HepG2 (cell line): ENCODE results near the gene PLD1. TPM values are rescaled to one million over a fixed set of nuclear protein-coding genes. Genes with fewer than 3 reads are reported as not detected.

Source experiments
- ARNT ChIP-seq: fragments of 450-650 bp; IDR thresholded peaks from 2 replicates; pipeline ENCODE4 v1.6.1; 2017
- ELF4 ChIP-seq: sonication (generic); formaldehyde crosslinking; IDR thresholded peaks from 2 replicates; pipeline ENCODE4 v1.5.0; 2020; ENCODE audit warnings: missing genetic modification reagents, mild to moderate bottlenecking, moderate library complexity, borderline replicate concordance
- EP300 ChIP-seq, 3 experiments: sonication (generic) in 1 of 3; formaldehyde crosslinking in 1 of 3; IDR thresholded peaks; 2 replicates each; pipeline versions ENCODE4 v1.5.1 to v1.6.1; 2011 to 2020; ENCODE audit warnings: low read depth in 2 of 3, low read length in 2 of 3, borderline replicate concordance in 1 of 3, improper control_type of control experiment in 1 of 3, mild to moderate bottlenecking in 1 of 3, missing genetic modification reagents in 1 of 3, moderate library complexity in 1 of 3
- HHEX ChIP-seq: IDR thresholded peaks from 2 replicates; pipeline ENCODE4 v1.6.1; 2016; ENCODE audit warnings: control low read depth
- LCORL ChIP-seq, 2 experiments: fragments of 450-650 bp in 1 of 2; sonication (generic) in 1 of 2; formaldehyde crosslinking in 1 of 2; IDR thresholded peaks; 2 replicates each; pipeline versions ENCODE4 v1.5.0 to v1.6.1; 2017 to 2020; ENCODE audit warnings: antibody characterized with exemption in 1 of 2, missing genetic modification reagents in 1 of 2
- NPAS2 ChIP-seq: sonication (generic); formaldehyde crosslinking; IDR thresholded peaks from 2 replicates; pipeline ENCODE4 v1.8.0; 2022; ENCODE audit warnings: mild to moderate bottlenecking, missing genetic modification reagents, borderline replicate concordance
- RCOR2 ChIP-seq: IDR thresholded peaks from 2 replicates; pipeline ENCODE4 v1.6.1; 2016; ENCODE audit warnings: missing biosample characterization, missing genetic modification reagents
- SETDB1 ChIP-seq: sonication (generic); formaldehyde crosslinking; IDR thresholded peaks from 2 replicates; pipeline ENCODE4 v1.5.1; 2020; ENCODE audit warnings: missing genetic modification reagents, mild to moderate bottlenecking, borderline replicate concordance
- SIN3A ChIP-seq: IDR thresholded peaks from 2 replicates; pipeline ENCODE4 v1.6.1; 2011; ENCODE audit warnings: low read depth, mild to moderate bottlenecking, control low read depth, low read length, borderline replicate concordance
- TSC22D2 ChIP-seq: sonication (generic); formaldehyde crosslinking; IDR thresholded peaks from 2 replicates; pipeline ENCODE4 v1.5.1; 2020; ENCODE audit warnings: missing genetic modification reagents, mild to moderate bottlenecking, borderline replicate concordance
- YEATS4 ChIP-seq: sonication (generic); formaldehyde crosslinking; IDR thresholded peaks from 2 replicates; pipeline ENCODE4 v1.4.0; 2020; ENCODE audit warnings: missing genetic modification reagents, borderline replicate concordance
- ZFY ChIP-seq: sonication (generic); formaldehyde crosslinking; IDR thresholded peaks from 2 replicates; pipeline ENCODE4 v1.4.0; 2020; ENCODE audit warnings: missing genetic modification reagents
- ZMYM2 ChIP-seq: sonication (generic); formaldehyde crosslinking; IDR thresholded peaks from 2 replicates; pipeline ENCODE4 v1.8.0; 2022; ENCODE audit warnings: mild to moderate bottlenecking, missing genetic modification reagents
- ZNF12 ChIP-seq: sonication (generic); formaldehyde crosslinking; IDR thresholded peaks from 2 replicates; pipeline ENCODE4 v1.5.0; 2020; ENCODE audit warnings: missing genetic modification reagents
- ZNF253 ChIP-seq: sonication (generic); formaldehyde crosslinking; IDR thresholded peaks from 2 replicates; pipeline ENCODE4 v1.8.0; 2022; ENCODE audit warnings: mild to moderate bottlenecking, missing genetic modification reagents, borderline replicate concordance
- ZNF562 ChIP-seq: sonication (generic); formaldehyde crosslinking; IDR thresholded peaks from 2 replicates; pipeline ENCODE4 v1.8.0; 2022; ENCODE audit warnings: missing genetic modification reagents, borderline replicate concordance
- ZNF576 ChIP-seq: sonication (generic); formaldehyde crosslinking; IDR thresholded peaks from 2 replicates; pipeline ENCODE4 v1.4.0; 2020; ENCODE audit warnings: mild to moderate bottlenecking, missing genetic modification reagents
- ZNF619 ChIP-seq: sonication (generic); formaldehyde crosslinking; IDR thresholded peaks from 2 replicates; pipeline ENCODE4 v1.4.0; 2020; ENCODE audit warnings: mild to moderate bottlenecking, missing genetic modification reagents
- ZNF674 ChIP-seq: sonication (generic); formaldehyde crosslinking; IDR thresholded peaks from 2 replicates; pipeline ENCODE4 v1.5.0; 2020; ENCODE audit warnings: low read depth, mild to moderate bottlenecking, missing genetic modification reagents
- ZNF746 ChIP-seq: sonication (generic); formaldehyde crosslinking; IDR thresholded peaks from 2 replicates; pipeline ENCODE4 v1.8.0; 2022; ENCODE audit warnings: mild to moderate bottlenecking, missing genetic modification reagents
- ZNF780A ChIP-seq: sonication (generic); formaldehyde crosslinking; IDR thresholded peaks from 2 replicates; pipeline ENCODE4 v1.8.0; 2022; ENCODE audit warnings: mild to moderate bottlenecking, missing genetic modification reagents, moderate library complexity
- polyA plus RNA-seq, 8 experiments: library from polyadenylated mRNA; depleted of rRNA in 3 of 8; stranded (reverse) in 7 of 8; unstranded in 1 of 8; fragments of >200 nt; fragmentation: Illumina TruSeq in 4 of 8; extraction: Trizol in 4 of 8; gene quantifications; 2 replicates each; pipeline versions ENCODE4 v1.2.1 to v1.2.3, GENCODE V29; 2011 to 2016; ENCODE audit warnings: low read depth in 4 of 8, missing spikeins in 1 of 8, mixed read lengths in 1 of 8; ENCODE audit not compliant: insufficient read depth in 1 of 8
- total RNA-seq, 5 experiments: library from RNA; depleted of rRNA; stranded (reverse); fragments of >200 nt; fragmentation: Illumina TruSeq; extraction: Trizol; gene quantifications; 2 replicates each; pipeline ENCODE4 v1.2.3, GENCODE V29; 2016; ENCODE audit warnings: low read depth in 1 of 5
- TF ChIP-seq, protein P1 (sequence below): sonication (generic); formaldehyde crosslinking; IDR thresholded peaks from 2 replicates; pipeline ENCODE4 v1.8.1; 2023; ENCODE audit warnings: mild to moderate bottlenecking, missing genetic modification reagents
- TF ChIP-seq, protein P2 (sequence below): sonication (generic); formaldehyde crosslinking; IDR thresholded peaks from 2 replicates; pipeline ENCODE4 v1.4.0; 2020; ENCODE audit warnings: missing genetic modification reagents
- TF ChIP-seq, protein P3 (sequence below): sonication (generic); formaldehyde crosslinking; IDR thresholded peaks from 2 replicates; pipeline ENCODE4 v1.4.0; 2020; ENCODE audit warnings: missing genetic modification reagents

PLD1 gene
- total and polyA plus RNA-seq, 2 of the 13 experiments (the other 11 are each of a cell fraction or from before 2014, with no cell fraction given): 27.1 to 59.4 TPM

DNA sequence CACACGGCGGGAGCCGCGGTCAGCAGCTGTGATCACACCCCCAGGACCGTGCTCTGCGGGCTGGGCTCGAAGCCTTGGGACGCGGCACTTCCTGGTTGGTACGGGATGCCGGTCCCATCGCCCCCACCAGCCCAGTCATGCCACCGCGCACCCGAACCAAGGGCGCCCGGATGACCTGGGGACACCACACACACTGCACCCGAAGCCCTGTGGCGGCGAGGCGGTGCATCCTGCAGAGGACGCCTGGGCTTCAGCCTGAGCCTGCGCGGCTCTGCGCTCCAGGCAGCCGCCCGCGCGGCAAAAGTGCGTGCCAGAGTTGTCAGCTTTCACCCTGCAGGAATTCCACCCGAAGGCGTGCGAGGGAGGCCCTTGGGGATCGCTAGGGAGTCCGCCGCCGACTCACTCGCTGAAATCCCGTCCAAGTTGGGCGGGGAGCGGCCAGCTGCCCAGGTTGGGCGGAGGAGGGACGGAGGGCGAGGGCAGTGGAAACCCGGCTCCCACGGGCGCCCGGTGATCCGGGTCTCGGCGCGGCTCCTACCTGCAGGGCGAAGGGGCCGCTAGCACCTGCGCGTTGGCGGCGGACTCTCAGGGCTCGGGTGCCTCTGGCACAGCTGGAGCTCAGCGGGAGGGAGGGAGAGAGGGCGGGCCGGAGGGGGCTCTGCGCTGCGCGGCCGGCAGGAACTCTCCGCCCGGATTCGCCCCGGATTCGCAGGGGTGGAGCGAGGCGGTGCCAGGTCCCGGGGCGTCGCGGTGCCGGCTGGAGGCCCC lies at the start of gene PLD1 (continued):
- TF ChIP-seq ZNF562: peak; percentile 36; the same call in 1 of the 2 replicates
- TF ChIP-seq EP300 (IDR thresholded peaks at IDR 0.05; ENCODE audit: low read depth in 2 of 2, low read length in 2 of 2): no peak
- TF ChIP-seq EP300 (CRISPR knock-in tag; IDR thresholded peaks at IDR 0.05; ENCODE audit: borderline replicate concordance): peak; percentile 42; the same call in 1 of the 2 replicates
- TF ChIP-seq SIN3A: peak; percentile 77; the same call in 1 of the 2 replicates
- TF ChIP-seq ZNF576: peak; percentile 83; the same call in 1 of the 2 replicates
- TF ChIP-seq, protein P1, sequence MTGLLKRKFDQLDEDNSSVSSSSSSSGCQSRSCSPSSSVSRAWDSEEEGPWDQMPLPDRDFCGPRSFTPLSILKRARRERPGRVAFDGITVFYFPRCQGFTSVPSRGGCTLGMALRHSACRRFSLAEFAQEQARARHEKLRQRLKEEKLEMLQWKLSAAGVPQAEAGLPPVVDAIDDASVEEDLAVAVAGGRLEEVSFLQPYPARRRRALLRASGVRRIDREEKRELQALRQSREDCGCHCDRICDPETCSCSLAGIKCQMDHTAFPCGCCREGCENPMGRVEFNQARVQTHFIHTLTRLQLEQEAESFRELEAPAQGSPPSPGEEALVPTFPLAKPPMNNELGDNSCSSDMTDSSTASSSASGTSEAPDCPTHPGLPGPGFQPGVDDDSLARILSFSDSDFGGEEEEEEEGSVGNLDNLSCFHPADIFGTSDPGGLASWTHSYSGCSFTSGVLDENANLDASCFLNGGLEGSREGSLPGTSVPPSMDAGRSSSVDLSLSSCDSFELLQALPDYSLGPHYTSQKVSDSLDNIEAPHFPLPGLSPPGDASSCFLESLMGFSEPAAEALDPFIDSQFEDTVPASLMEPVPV (CRISPR knock-in tag): peak; percentile 74; the same call in 1 of the 2 replicates
- TF ChIP-seq ZFY (CRISPR knock-in tag): peak; percentile 74
- TF ChIP-seq ZNF253 (CRISPR knock-in tag): peak; percentile 2; the same call in 1 of the 2 replicates
- TF ChIP-seq ZNF780A (CRISPR knock-in tag): peak; percentile 23; the same call in 1 of the 2 replicates
- 0 out of 2 replicates have a peak, but pooled peaks have one; percentile 29 for TF ChIP-seq ZNF674 (CRISPR knock-in tag)
- peak; percentile 90; the same call in 1 of the 2 replicates for TF ChIP-seq NPAS2 (CRISPR knock-in tag)
- TF ChIP-seq ZNF12: no peak
- TF ChIP-seq RCOR2 (CRISPR knock-in tag): no peak; the same call in 1 of the 2 replicates
- 0 out of 2 replicates have a peak, but pooled peaks have one; percentile 16 for TF ChIP-seq HHEX (CRISPR knock-in tag)
- no peak for TF ChIP-seq LCORL (IDR thresholded peaks at IDR 0.05)
- peak; percentile 60 for TF ChIP-seq LCORL (CRISPR knock-in tag; IDR thresholded peaks at IDR 0.05)
- TF ChIP-seq, protein P2, sequence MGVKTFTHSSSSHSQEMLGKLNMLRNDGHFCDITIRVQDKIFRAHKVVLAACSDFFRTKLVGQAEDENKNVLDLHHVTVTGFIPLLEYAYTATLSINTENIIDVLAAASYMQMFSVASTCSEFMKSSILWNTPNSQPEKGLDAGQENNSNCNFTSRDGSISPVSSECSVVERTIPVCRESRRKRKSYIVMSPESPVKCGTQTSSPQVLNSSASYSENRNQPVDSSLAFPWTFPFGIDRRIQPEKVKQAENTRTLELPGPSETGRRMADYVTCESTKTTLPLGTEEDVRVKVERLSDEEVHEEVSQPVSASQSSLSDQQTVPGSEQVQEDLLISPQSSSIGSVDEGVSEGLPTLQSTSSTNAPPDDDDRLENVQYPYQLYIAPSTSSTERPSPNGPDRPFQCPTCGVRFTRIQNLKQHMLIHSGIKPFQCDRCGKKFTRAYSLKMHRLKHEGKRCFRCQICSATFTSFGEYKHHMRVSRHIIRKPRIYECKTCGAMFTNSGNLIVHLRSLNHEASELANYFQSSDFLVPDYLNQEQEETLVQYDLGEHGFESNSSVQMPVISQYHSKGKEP (CRISPR knock-in tag): no peak
- TF ChIP-seq YEATS4 (CRISPR knock-in tag): peak; percentile 39; the same call in 1 of the 2 replicates
- peak; percentile 82 for TF ChIP-seq ZMYM2
- TF ChIP-seq SETDB1 (CRISPR knock-in tag): no peak
- TF ChIP-seq ZNF746 (CRISPR knock-in tag): peak; percentile 93
- TF ChIP-seq ZNF619 (CRISPR knock-in tag): peak; percentile 71; the same call in 1 of the 2 replicates
- TF ChIP-seq, protein P3, sequence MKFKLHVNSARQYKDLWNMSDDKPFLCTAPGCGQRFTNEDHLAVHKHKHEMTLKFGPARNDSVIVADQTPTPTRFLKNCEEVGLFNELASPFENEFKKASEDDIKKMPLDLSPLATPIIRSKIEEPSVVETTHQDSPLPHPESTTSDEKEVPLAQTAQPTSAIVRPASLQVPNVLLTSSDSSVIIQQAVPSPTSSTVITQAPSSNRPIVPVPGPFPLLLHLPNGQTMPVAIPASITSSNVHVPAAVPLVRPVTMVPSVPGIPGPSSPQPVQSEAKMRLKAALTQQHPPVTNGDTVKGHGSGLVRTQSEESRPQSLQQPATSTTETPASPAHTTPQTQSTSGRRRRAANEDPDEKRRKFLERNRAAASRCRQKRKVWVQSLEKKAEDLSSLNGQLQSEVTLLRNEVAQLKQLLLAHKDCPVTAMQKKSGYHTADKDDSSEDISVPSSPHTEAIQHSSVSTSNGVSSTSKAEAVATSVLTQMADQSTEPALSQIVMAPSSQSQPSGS: no peak; the same call in 1 of the 2 replicates
- no peak for TF ChIP-seq ARNT
- TF ChIP-seq ELF4 (CRISPR knock-in tag): peak; percentile 9; the same call in 1 of the 2 replicates
- TF ChIP-seq TSC22D2: no peak; the same call in 1 of the 2 replicates
